Body of pancreas (tissue), 4 donors: ENCODE results near the gene KCNMB4. TPM values are rescaled to one million over a fixed set of nuclear protein-coding genes. Genes with fewer than 3 reads are reported as not detected.

ENCODE experiments used
- ATAC-seq: fragments of 150-250 bp; one replicate; pipeline ENCODE4 v1.9.1; 2016
- DNase-seq, 4 donors: peaks; one replicate each; pipeline ENCODE4 v3.0.0-alpha.2; 2019
- H3K27ac ChIP-seq, 4 donors: fragments of 200-600 bp; sonication (generic); 1 replicate in 3 of 4; 2 replicates in 1 of 4; pipeline versions ENCODE4 v1.5.1 to v1.6.1; 2016 to 2019; ENCODE audit warnings: mild to moderate bottlenecking in 1 of 4, mixed read lengths in 1 of 4, moderate library complexity in 1 of 4
- H3K27me3 ChIP-seq, 2 donors: fragments of 200-600 bp; sonication (generic); one replicate each; pipeline ENCODE4 v1.6.0; 2016; ENCODE audit warnings: mild to moderate bottlenecking in 1 of 2
- H3K36me3 ChIP-seq, 2 donors: fragments of 200-600 bp; sonication (generic); replicated peaks in 1 of 2; 2 replicates each; pipeline ENCODE4 v1.5.1; 2016; ENCODE audit warnings: low read depth in 2 of 2; ENCODE audit not compliant: insufficient read depth in 1 of 2
- H3K4me1 ChIP-seq: fragments of 200-600 bp; sonication (generic); one replicate; pipeline ENCODE4 v1.6.0; 2016
- H3K4me3 ChIP-seq, 2 donors: fragments of 200-600 bp; sonication (generic); 1 replicate in 1 of 2; 2 replicates in 1 of 2; pipeline ENCODE4 v1.5.1; 2016 to 2019
- H3K9me3 ChIP-seq, 3 donors: fragments of 200-600 bp; sonication (generic); 1 replicate in 2 of 3; 2 replicates in 1 of 3; pipeline ENCODE4 v1.5.1; 2016
- POLR2A ChIP-seq, 3 donors: fragments of 450-650 bp; IDR thresholded peaks; one replicate each; pipeline ENCODE4 v1.6.1; 2016; ENCODE audit warnings: antibody characterized with exemption in 3 of 3, mild to moderate bottlenecking in 2 of 3
- WGBS, 2 donors: methylation state at CpG; one replicate each; pipeline ENCODE4 v1.1.5; 2017; 5-methylcytosine and 5-hydroxymethylcytosine counted together
- intact Hi-C: fragments of 100-400 bp; cut with DNase I; formaldehyde crosslinking; loops from one replicate; pipeline ENCODE4 v1.15.1; 2023
- total RNA-seq, 2 donors: library from RNA; depleted of rRNA; stranded (reverse); fragments of >200 nt; gene quantifications; one replicate each; pipeline ENCODE4 v1.1.0, GENCODE V29; 2016
- TF ChIP-seq, protein P1 (sequence below), 7 experiments: fragments of 450-650 bp in 4 of 7; fragments of 200-600 bp in 3 of 7; sonication (generic) in 3 of 7; IDR thresholded peaks; one replicate each; pipeline ENCODE4 v1.5.1; 2016 to 2019; ENCODE audit warnings: antibody characterized with exemption in 7 of 7

KCNMB4 gene
- total RNA-seq, 2 donors from 2014 or later: 0.33 to 1.6 TPM

DNA sequence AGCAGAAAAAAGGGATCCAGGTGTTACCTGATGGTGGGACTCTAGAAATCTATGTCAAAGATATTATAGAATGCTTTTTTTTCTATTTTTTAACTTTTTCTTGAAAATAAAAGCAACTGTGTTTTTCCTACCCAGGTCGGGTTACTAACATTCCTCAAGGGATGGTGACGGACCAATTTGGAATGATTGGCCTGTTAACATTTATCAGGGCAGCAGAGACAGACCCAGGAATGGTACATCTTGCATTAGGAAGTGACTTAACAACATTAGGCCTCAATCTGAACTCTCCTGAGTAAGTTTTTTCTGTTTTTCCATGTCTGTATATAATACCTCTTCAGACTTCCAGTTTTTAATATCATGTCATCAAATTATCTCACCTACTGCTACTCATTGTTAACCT is 27.6 kb upstream of the KCNMB4 start:
- ATAC-seq (no peak), DNase-seq (no peak)
- no peak for TF ChIP-seq POLR2A (IDR thresholded peaks at IDR 0.05)
- TF ChIP-seq, protein P1, sequence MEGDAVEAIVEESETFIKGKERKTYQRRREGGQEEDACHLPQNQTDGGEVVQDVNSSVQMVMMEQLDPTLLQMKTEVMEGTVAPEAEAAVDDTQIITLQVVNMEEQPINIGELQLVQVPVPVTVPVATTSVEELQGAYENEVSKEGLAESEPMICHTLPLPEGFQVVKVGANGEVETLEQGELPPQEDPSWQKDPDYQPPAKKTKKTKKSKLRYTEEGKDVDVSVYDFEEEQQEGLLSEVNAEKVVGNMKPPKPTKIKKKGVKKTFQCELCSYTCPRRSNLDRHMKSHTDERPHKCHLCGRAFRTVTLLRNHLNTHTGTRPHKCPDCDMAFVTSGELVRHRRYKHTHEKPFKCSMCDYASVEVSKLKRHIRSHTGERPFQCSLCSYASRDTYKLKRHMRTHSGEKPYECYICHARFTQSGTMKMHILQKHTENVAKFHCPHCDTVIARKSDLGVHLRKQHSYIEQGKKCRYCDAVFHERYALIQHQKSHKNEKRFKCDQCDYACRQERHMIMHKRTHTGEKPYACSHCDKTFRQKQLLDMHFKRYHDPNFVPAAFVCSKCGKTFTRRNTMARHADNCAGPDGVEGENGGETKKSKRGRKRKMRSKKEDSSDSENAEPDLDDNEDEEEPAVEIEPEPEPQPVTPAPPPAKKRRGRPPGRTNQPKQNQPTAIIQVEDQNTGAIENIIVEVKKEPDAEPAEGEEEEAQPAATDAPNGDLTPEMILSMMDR (IDR thresholded peaks at IDR 0.05): no peak
- H3K27ac ChIP-seq: no peak overlapping the region
- 93 to 98% methylated on average over 2 of the region's 2 CpGs for WGBS, 2 donors
- H3K4me3 ChIP-seq: no peak overlapping the region
- intact Hi-C loops: no loop called here
- H3K9me3 ChIP-seq: no peaks in the 10 kb centered on the region
- H3K4me1 ChIP-seq: no peaks in the 10 kb centered on the region
- peaks cover 10 to 32% of the 10 kb centered on the region in 2 donors for H3K36me3 ChIP-seq
- no peaks in the 10 kb centered on the region for H3K27me3 ChIP-seq

DNA sequence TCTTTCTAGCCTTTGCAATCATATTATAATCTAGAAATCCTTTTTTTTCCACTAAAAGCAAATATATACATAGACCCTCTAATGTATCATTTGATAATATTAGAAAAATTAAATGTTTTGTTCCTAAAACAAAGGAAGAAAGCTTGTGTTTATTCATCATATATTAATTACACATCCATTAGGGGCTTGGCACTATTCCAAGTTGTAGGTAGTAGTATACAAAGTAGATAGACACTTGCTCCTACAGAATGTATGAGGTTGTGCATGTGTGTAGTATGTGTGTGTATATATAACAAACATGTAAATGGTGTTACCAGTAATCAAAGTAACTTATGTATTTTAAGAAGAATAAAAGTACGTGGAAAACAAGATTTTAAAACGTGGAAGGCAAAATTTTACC is 15.0 kb upstream of the KCNMB4 start:
- no peak for ATAC-seq

DNA sequence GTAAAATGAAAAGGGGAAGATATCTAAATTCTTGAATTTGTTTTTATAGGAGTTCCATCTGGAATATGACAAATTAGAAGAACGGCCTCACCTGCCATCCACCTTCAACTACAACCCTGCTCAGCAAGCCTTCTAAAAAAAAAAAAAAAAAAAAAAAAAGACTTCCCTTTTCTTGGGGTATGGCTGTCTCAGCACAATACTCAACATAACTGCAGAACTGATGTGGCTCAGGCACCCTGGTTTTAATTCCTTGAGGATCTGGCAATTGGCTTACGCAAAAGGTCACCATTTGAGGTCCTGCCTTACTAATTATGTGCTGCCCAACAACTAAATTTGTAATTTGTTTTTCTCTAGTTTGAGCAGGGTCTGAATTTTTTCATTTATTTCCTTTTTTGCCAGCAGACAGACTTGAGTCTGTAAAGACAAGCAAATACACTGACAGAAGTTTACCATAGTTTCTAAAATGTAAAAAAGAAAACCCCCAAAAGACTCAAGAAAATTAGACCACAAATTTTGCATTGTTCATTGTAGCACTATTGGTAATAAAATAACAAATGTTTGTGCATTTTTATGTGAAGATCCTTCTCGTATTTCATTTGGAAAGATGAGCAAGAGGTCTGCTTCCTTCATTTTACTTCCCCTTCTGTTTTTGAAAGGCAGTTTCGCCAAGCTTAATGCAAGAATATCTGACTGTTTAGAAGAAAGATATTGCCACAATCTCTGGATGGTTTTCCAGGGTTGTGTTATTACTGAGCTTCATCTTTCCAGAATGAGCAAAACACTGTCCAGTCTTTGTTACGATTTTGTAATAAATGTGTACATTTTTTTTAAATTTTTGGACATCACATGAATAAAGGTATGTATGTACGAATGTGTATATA is 12.1 kb upstream of the KCNMB4 start:
- Histone ChIP-seq H3K27ac (no peak overlapping the region), H3K4me1 (no peaks in the 10 kb centered on the region), H3K27me3 (no peaks in the 10 kb centered on the region), H3K4me3 (no peak overlapping the region), H3K36me3 (peaks cover 0 to 6% of the 10 kb centered on the region in 2 donors), H3K9me3 (no peaks in the 10 kb centered on the region)
- intact Hi-C loops: no loop called here
- 86 to 91% methylated on average over 6 of the region's 6 CpGs for whole genome bisulfite sequencing, 2 donors
- no peak for TF ChIP-seq POLR2A (IDR thresholded peaks at IDR 0.05)
- ATAC-seq: no peak
- DNase-seq: no peak

More for the DNA sequence above, 15.0 kb upstream of the KCNMB4 start:
- intact Hi-C loops: no loop called here
- WGBS, 2 donors: 93 to 97% methylated on average over 2 of the region's 2 CpGs
- no peaks in the 10 kb centered on the region for H3K9me3 ChIP-seq
- DNase-seq: no peak
- peaks cover 0 to 9% of the 10 kb centered on the region in 2 donors for H3K36me3 ChIP-seq
- TF ChIP-seq POLR2A (IDR thresholded peaks at IDR 0.05): no peak
- TF ChIP-seq, protein P1 (IDR thresholded peaks at IDR 0.05): no peak
- no peak overlapping the region for H3K4me3 ChIP-seq
- no peaks in the 10 kb centered on the region for H3K27me3 ChIP-seq
- no peaks in the 10 kb centered on the region for H3K4me1 ChIP-seq
- H3K27ac ChIP-seq: no peak overlapping the region

DNA sequence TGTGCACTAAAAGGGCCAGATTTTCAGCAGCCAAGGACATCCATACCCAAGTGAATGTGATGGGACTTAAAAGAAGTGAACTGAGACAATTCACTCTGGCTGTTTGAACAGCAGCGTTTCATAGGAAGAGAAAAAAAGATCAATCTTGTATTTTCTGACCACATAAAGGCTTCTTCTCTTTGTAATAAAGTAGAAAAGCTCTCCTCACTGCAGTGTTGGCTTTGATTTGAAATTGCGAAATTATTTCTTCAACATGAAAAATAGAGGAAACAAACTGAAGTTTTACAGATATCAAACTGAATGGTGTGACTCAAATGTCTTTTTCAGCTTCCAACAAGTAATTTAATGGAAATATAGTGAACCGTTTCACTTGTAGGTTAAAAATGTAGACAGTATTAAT is 11.3 kb upstream of the KCNMB4 start:
- H3K27ac ChIP-seq: no peak overlapping the region
- no peaks in the 10 kb centered on the region for H3K27me3 ChIP-seq
- no peaks in the 10 kb centered on the region for H3K4me1 ChIP-seq
- WGBS, 2 donors: 75 to 87% methylated on average over 3 of the region's 3 CpGs
- intact Hi-C loops: no loop called here
- H3K36me3 ChIP-seq: peaks cover 0 to 6% of the 10 kb centered on the region in 2 donors
- H3K9me3 ChIP-seq: no peaks in the 10 kb centered on the region
- DNase-seq (no peak), ATAC-seq (no peak)
- H3K4me3 ChIP-seq: no peak overlapping the region
- no peak for TF ChIP-seq POLR2A (IDR thresholded peaks at IDR 0.05)

DNA sequence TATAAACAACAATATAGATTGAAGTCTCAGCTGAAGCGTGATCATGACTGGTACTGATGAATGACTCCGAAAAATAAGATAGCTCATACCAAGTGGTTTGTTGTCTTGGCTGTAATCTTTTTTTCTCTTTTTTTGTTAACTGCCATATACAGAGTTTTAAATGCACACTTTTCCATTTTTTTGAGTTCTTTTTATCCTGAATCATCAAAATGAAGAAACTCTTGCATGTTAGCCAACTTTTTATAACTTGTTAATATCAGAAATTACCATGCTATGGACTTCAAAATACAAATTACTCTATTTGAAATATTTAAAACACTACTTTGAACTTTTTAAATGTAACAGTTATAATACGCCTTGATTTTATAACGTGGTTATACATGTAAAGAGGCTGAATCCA is 10.1 kb upstream of the KCNMB4 start:
- TF ChIP-seq, protein P1 (IDR thresholded peaks at IDR 0.05): no peak
- TF ChIP-seq POLR2A (IDR thresholded peaks at IDR 0.05): no peak
- no peak overlapping the region for H3K27ac ChIP-seq
- H3K4me3 ChIP-seq: no peak overlapping the region
- no peaks in the 10 kb centered on the region for H3K9me3 ChIP-seq
- intact Hi-C loops: no loop called here
- DNase-seq (no peak), ATAC-seq (no peak)
- H3K36me3 ChIP-seq: peaks cover 0 to 6% of the 10 kb centered on the region in 2 donors
- H3K27me3 ChIP-seq: no peaks in the 10 kb centered on the region
- no peaks in the 10 kb centered on the region for H3K4me1 ChIP-seq
- 97 to 98% methylated on average over 4 of the region's 4 CpGs for WGBS, 2 donors
